ENCODE measurements around the gene GYG2.
"Not testable (repeated sequence)": the region's sequence is repeated elsewhere in the genome, so short reads cannot be mapped to it uniquely, and the experiment has no call there.

GYG2 gene

GRCh38 chrX:2828344-2828958, at the start of gene GYG2:
GYG2 (plus strand) TSS chrX:2828930; CDS start chrX:2830189, 1,259 bp downstream.
- H3K4me3 ChIP-seq (ENCODE audit: low read depth, low read length): peak within 1 kb of the TSS; percentile 27

GRCh38 chrX:2780472-2781225, 48.1 kb upstream of the GYG2 start:
- H3K4me3 ChIP-seq (ENCODE audit: low read depth, low read length): not testable (repeated sequence)

GRCh38 chrX:2781226-2781571, 47.5 kb upstream of the GYG2 start:
- H3K4me3 ChIP-seq (ENCODE audit: low read depth, low read length): no peak overlapping the region

GRCh38 chrX:2781698-2782097, 47.0 kb upstream of the GYG2 start:
- no peak overlapping the region for H3K4me3 ChIP-seq (ENCODE audit: low read depth, low read length)

- no peak overlapping the region for H3K4me3 ChIP-seq (ENCODE audit: low read depth, low read length)
These were observed 46.6 kb upstream of the GYG2 start for GRCh38 chrX:2782171-2782570.

GRCh38 chrX:2782778-2783177, 46.0 kb upstream of the GYG2 start:
- H3K4me3 ChIP-seq (ENCODE audit: low read depth, low read length): no peak overlapping the region

- H3K4me3 ChIP-seq (ENCODE audit: low read depth, low read length): no peak overlapping the region
These were observed 44.7 kb upstream of the GYG2 start for GRCh38 chrX:2784026-2784425.

- H3K4me3 ChIP-seq (ENCODE audit: low read depth, low read length): no peak overlapping the region
These were observed 43.2 kb upstream of the GYG2 start for GRCh38 chrX:2785538-2785937.

GRCh38 chrX:2788980-2789379, 39.8 kb upstream of the GYG2 start:
- no peak overlapping the region for H3K4me3 ChIP-seq (ENCODE audit: low read depth, low read length)

- H3K4me3 ChIP-seq (ENCODE audit: low read depth, low read length): no peak overlapping the region
These were observed 39.2 kb upstream of the GYG2 start for GRCh38 chrX:2789569-2789968.

GRCh38 chrX:2793752-2794151, 35.0 kb upstream of the GYG2 start:
- no peak overlapping the region for H3K4me3 ChIP-seq (ENCODE audit: low read depth, low read length)

GRCh38 chrX:2794336-2794735, 34.4 kb upstream of the GYG2 start:
- H3K4me3 ChIP-seq (ENCODE audit: low read depth, low read length): no peak overlapping the region

- H3K4me3 ChIP-seq (ENCODE audit: low read depth, low read length): not testable (repeated sequence)
These were observed 31.9 kb upstream of the GYG2 start for GRCh38 chrX:2796808-2797207.

GRCh38 chrX:2799369-2799768, 29.4 kb upstream of the GYG2 start:
- H3K4me3 ChIP-seq (ENCODE audit: low read depth, low read length): no peak overlapping the region

GRCh38 chrX:2799980-2800379, 28.8 kb upstream of the GYG2 start:
- not testable (repeated sequence) for H3K4me3 ChIP-seq (ENCODE audit: low read depth, low read length)

- peak overlapping the region; percentile 14 for H3K4me3 ChIP-seq (ENCODE audit: low read depth, low read length)
These were observed 27.5 kb upstream of the GYG2 start for GRCh38 chrX:2801223-2801622.

- not testable (repeated sequence) for H3K4me3 ChIP-seq (ENCODE audit: low read depth, low read length)
These were observed 26.2 kb upstream of the GYG2 start for GRCh38 chrX:2802376-2803090.

GRCh38 chrX:2803486-2803885, 25.2 kb upstream of the GYG2 start:
- H3K4me3 ChIP-seq (ENCODE audit: low read depth, low read length): not testable (repeated sequence)

- not testable (repeated sequence) for H3K4me3 ChIP-seq (ENCODE audit: low read depth, low read length)
These were observed 24.5 kb upstream of the GYG2 start for GRCh38 chrX:2804106-2804843.

GRCh38 chrX:2804858-2805257, 23.9 kb upstream of the GYG2 start:
- not testable (repeated sequence) for H3K4me3 ChIP-seq (ENCODE audit: low read depth, low read length)

GRCh38 chrX:2811271-2811670, 17.5 kb upstream of the GYG2 start:
- no peak overlapping the region for H3K4me3 ChIP-seq (ENCODE audit: low read depth, low read length)

Measured in iPS-11a (cell line).